Skin epidermis (tissue), 12 donors: ENCODE measurements around the gene KIAA0408.
"Not testable (repeated sequence)": the region's sequence is repeated elsewhere in the genome, so short reads cannot be mapped to it uniquely, and the experiment has no call there.

Experiments
- H3K27ac ChIP-seq, 21 experiments: fragments of 200-600 bp; sonication (generic) in 11 of 21; one replicate each; pipeline ENCODE4 v1.5.0; 2020; ENCODE audit warnings: mild to moderate bottlenecking in 3 of 21, inconsistent platforms in 2 of 21, moderate library complexity in 2 of 21
- H3K4me3 ChIP-seq, 7 experiments: fragments of 200-600 bp; sonication (generic) in 2 of 7; one replicate each; pipeline ENCODE4 v1.5.0; 2020; ENCODE audit warnings: inconsistent platforms in 2 of 7, mild to moderate bottlenecking in 2 of 7, moderate library complexity in 1 of 7

KIAA0408 gene

GRCh38 chr6:127423921-127424320 is 35.3 kb downstream of the KIAA0408 start:
- Histone ChIP-seq H3K4me3 (no peak overlapping the region), H3K27ac (no peak overlapping the region)

- H3K4me3 ChIP-seq = not testable (repeated sequence)
- H3K27ac ChIP-seq = peak overlapping the region in 1 of 21 experiments; percentile 5
These were observed 38.0 kb downstream of the KIAA0408 start for GRCh38 chr6:127421164-127421563.

GRCh38 chr6:127420556-127420955 is 38.6 kb downstream of the KIAA0408 start:
- H3K27ac ChIP-seq = peak overlapping the region in 1 of 21 experiments; percentile 5
- no peak overlapping the region for H3K4me3 ChIP-seq

GRCh38 chr6:127415096-127415495 is 44.1 kb downstream of the KIAA0408 start:
- Histone ChIP-seq H3K27ac (no peak overlapping the region), H3K4me3 (no peak overlapping the region)

- H3K4me3 ChIP-seq, H3K27ac ChIP-seq: not testable (repeated sequence)
These were observed 46.1 kb downstream of the KIAA0408 start for GRCh38 chr6:127413123-127413522.

- not testable (repeated sequence) for H3K27ac ChIP-seq, H3K4me3 ChIP-seq
These were observed 47.2 kb downstream of the KIAA0408 start for GRCh38 chr6:127412016-127412415.
